GM12878 (cell line): ENCODE results near the gene IFNB1. TPM values are rescaled to one million over a fixed set of nuclear protein-coding genes. Genes with fewer than 3 reads are reported as not detected.

Experiments used
- EED ChIP-seq: sonication (generic); IDR thresholded peaks from 2 replicates; pipeline ENCODE4 v1.6.1; 2016; ENCODE audit warnings: antibody characterized with exemption, low read depth
- ELK1 ChIP-seq: IDR thresholded peaks from 2 replicates; pipeline ENCODE4 v1.6.1; 2012; ENCODE audit warnings: low read depth, low read length, improper control_type of control experiment
- ETV6 ChIP-seq, 2 experiments: fragments of 450-650 bp in 1 of 2; IDR thresholded peaks in 1 of 2; conservative IDR thresholded peaks in 1 of 2; 2 replicates each; pipeline ENCODE4 v1.6.1; 2014; ENCODE audit warnings: antibody characterized with exemption in 1 of 2, borderline replicate concordance in 1 of 2, low read depth in 1 of 2, mild to moderate bottlenecking in 1 of 2, moderate library complexity in 1 of 2
- FOXK2 ChIP-seq: fragments of 450-650 bp; IDR thresholded peaks from 2 replicates; pipeline ENCODE4 v1.6.1; 2017; ENCODE audit warnings: mild to moderate bottlenecking, moderate library complexity
- HDAC6 ChIP-seq: fragments of 200-600 bp; sonication (generic); IDR thresholded peaks from one replicate; pipeline ENCODE4 v1.8.0; 2017; ENCODE audit warnings: antibody characterized with exemption; ENCODE audit not compliant: unreplicated experiment
- JUNB ChIP-seq: IDR thresholded peaks from 2 replicates; pipeline ENCODE4 v1.6.1; 2016; ENCODE audit warnings: antibody characterized with exemption, mild to moderate bottlenecking
- LARP7 ChIP-seq: fragments of 450-650 bp; IDR thresholded peaks from 2 replicates; pipeline ENCODE4 v1.6.1; 2017; ENCODE audit warnings: mild to moderate bottlenecking
- MTA2 ChIP-seq: fragments of 450-650 bp; IDR thresholded peaks from 2 replicates; pipeline ENCODE4 v1.6.1; 2016; ENCODE audit warnings: low read depth, mild to moderate bottlenecking, moderate library complexity
- NBN ChIP-seq: fragments of 450-650 bp; IDR thresholded peaks from 2 replicates; pipeline ENCODE4 v1.6.1; 2016
- NFYA ChIP-seq: IDR thresholded peaks from 2 replicates; pipeline ENCODE4 v1.6.1; 2011; ENCODE audit warnings: low read depth, mild to moderate bottlenecking, low read length, improper control_type of control experiment, borderline replicate concordance
- PKNOX1 ChIP-seq: fragments of 450-650 bp; IDR thresholded peaks from 2 replicates; pipeline ENCODE4 v1.6.1; 2016; ENCODE audit warnings: mild to moderate bottlenecking
- SIX5 ChIP-seq: IDR thresholded peaks from 2 replicates; pipeline ENCODE4 v1.6.1; 2011; ENCODE audit warnings: mild to moderate bottlenecking, low read depth, low read length, moderate library complexity; ENCODE audit not compliant: severe bottlenecking
- SMAD1 ChIP-seq: fragments of 450-650 bp; IDR thresholded peaks from 2 replicates; pipeline ENCODE4 v1.6.1; 2018; ENCODE audit warnings: mild to moderate bottlenecking, low read depth; ENCODE audit not compliant: partially characterized antibody
- SMARCA5 ChIP-seq: fragments of 450-650 bp; IDR thresholded peaks from 2 replicates; pipeline ENCODE4 v1.6.1; 2017; ENCODE audit warnings: mild to moderate bottlenecking
- SPI1 ChIP-seq: IDR thresholded peaks from 2 replicates; pipeline ENCODE4 v1.6.1; 2011; ENCODE audit warnings: low read depth, mild to moderate bottlenecking, low read length, moderate library complexity, borderline replicate concordance; ENCODE audit not compliant: insufficient read depth
- SREBF2 ChIP-seq: IDR thresholded peaks from 2 replicates; pipeline ENCODE4 v1.6.1; 2012; ENCODE audit warnings: mild to moderate bottlenecking, low read length
- TCF12 ChIP-seq: IDR thresholded peaks from 2 replicates; pipeline ENCODE4 v1.6.1; 2011; ENCODE audit warnings: low read depth, mild to moderate bottlenecking, low read length
- ZNF592 ChIP-seq: fragments of 450-650 bp; IDR thresholded peaks from 2 replicates; pipeline ENCODE4 v1.6.1; 2017; ENCODE audit warnings: mild to moderate bottlenecking, moderate library complexity
- polyA plus RNA-seq, 11 experiments: library from polyadenylated mRNA; depleted of rRNA in 4 of 11; unstranded in 6 of 11; stranded (reverse) in 5 of 11; fragments of >200 nt; fragmentation: Nextera tagmentation in 4 of 11; fragmentation: Illumina TruSeq in 1 of 11; extraction: Ambion mirVana in 4 of 11; extraction: Trizol in 1 of 11; gene quantifications; 1 replicate in 1 of 11; 2 replicates in 10 of 11; pipeline versions ENCODE4 v1.2.1 to v1.2.3, GENCODE V29; 2011 to 2016; ENCODE audit warnings: inconsistent platforms in 2 of 11, missing spikeins in 2 of 11, low read depth in 1 of 11
- total RNA-seq, 4 experiments: library from RNA; depleted of rRNA in 3 of 4; stranded (reverse); fragments of >200 nt in 3 of 4; fragmentation: Illumina TruSeq in 1 of 4; extraction: Trizol in 1 of 4; gene quantifications; 2 replicates each; pipeline versions ENCODE4 v1.2.1 to v1.2.3, GENCODE V29; 2013 to 2021

IFNB1 gene
- total and polyA plus RNA-seq, 10 of the 15 experiments (the other 5 are each of a cell fraction or from before 2014, with no cell fraction given): 0.18 TPM; not detected in 9

GRCh38 chr9:21030389-21031035, 47.2 kb downstream of the IFNB1 start (continued):
- TF ChIP-seq JUNB (peak; percentile 58), NFYA (no peak), SIX5 (no peak), SMAD1 (no peak), SREBF2 (no peak), SMARCA5 (no peak), ETV6 (conservative IDR thresholded peaks at IDR 0.05 in 1 of 2, IDR thresholded peaks at IDR 0.05 in 1 of 2; ENCODE audit: borderline replicate concordance in 1 of 2, low read depth in 1 of 2) (0 out of 4 replicates have a peak, but pooled peaks of 1 of the 2 experiments have one; percentile 56), FOXK2 (no peak), ELK1 (no peak), LARP7 (no peak), ZNF592 (no peak), TCF12 (no peak), NBN (peak; percentile 32; the same call in 1 of the 2 replicates), MTA2 (peak; percentile 28; the same call in 1 of the 2 replicates), HDAC6 (no peak), EED (no peak), SPI1 (peak; percentile 72), PKNOX1 (peak; percentile 93)
